Tibial artery (tissue), 4 donors: ENCODE data around the gene SLC2A4RG.
A peak's percentile ranks its signal among the peaks of the same experiment; 100 is the strongest.

ENCODE experiments used
- DNase-seq, 2 donors: peaks; one replicate each; pipeline ENCODE4 v3.0.0-alpha.2; 2019
- H3K27ac ChIP-seq, 2 donors: fragments of 200-600 bp; sonication (generic) in 1 of 2; 1 replicate in 1 of 2; 2 replicates in 1 of 2; pipeline ENCODE4 v1.5.1; 2018 to 2019; ENCODE audit warnings: mild to moderate bottlenecking in 1 of 2
- H3K27me3 ChIP-seq, 2 donors: fragments of 200-600 bp; sonication (generic) in 1 of 2; one replicate each; pipeline versions ENCODE4 v1.5.1 to v1.6.0; 2016 to 2019
- H3K36me3 ChIP-seq, 3 donors: fragments of 200-600 bp; sonication (generic) in 2 of 3; one replicate each; pipeline ENCODE4 v1.5.1; 2016 to 2019; ENCODE audit warnings: mild to moderate bottlenecking in 2 of 3
- H3K4me1 ChIP-seq, 4 donors: fragments of 200-600 bp; sonication (generic) in 2 of 4; 1 replicate in 3 of 4; 2 replicates in 1 of 4; pipeline ENCODE4 v1.5.1; 2016 to 2019
- H3K4me3 ChIP-seq, 2 donors: fragments of 200-600 bp; sonication (generic) in 1 of 2; 1 replicate in 1 of 2; 2 replicates in 1 of 2; pipeline ENCODE4 v1.5.1; 2018 to 2019; ENCODE audit warnings: mild to moderate bottlenecking in 2 of 2
- H3K9me3 ChIP-seq, 3 donors: fragments of 200-600 bp; sonication (generic) in 1 of 3; one replicate each; pipeline ENCODE4 v1.5.1; 2016 to 2019
- intact Hi-C: fragments of 100-400 bp; cut with DNase I; formaldehyde crosslinking; loops from one replicate; pipeline ENCODE4 v1.15.0; 2023; ENCODE audit warnings: low total_unique reads
- TF ChIP-seq, protein P1 (sequence below), 2 experiments: fragments of 200-600 bp in 1 of 2; fragments of 450-650 bp in 1 of 2; IDR thresholded peaks; one replicate each; pipeline ENCODE4 v1.5.1; 2017 to 2019; ENCODE audit warnings: antibody characterized with exemption in 2 of 2, mild to moderate bottlenecking in 1 of 2, moderate library complexity in 1 of 2

Gene SLC2A4RG

DNA sequence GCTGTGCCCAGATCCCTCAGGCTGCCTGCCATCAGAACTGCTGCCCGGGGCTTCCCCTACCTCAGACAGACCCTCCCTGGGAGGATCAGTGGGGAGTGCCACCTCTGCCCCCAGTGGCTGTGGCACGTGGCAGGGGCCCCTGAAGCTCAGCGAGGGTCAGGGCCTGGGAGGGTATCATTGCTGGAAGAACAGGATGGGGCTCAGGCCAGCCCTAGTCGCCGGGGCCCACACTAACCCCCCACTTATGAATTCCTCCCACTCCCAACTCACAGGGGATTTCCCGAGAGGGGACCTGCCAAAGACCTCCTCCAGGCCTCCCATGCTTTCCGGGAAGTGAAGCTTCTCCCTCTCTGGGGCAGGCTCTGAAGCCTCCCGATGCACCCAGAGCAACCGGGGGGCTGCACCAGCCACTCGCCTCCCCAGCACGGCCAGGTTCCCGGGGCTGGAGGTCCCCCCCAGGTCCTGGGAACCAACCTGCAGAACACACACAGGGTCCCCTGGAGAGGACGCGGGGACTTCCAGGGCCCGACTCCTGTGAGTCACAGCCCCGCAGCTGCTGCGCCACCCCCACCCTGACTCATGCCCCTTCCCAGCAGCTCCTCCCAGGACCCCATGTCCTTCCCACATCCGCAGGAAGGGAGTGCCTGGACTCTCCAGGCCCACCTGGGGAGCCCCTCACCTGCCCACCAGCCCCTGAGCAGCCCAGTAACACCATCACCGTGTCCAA, 40.7 kb upstream of the SLC2A4RG start:
- Histone ChIP-seq H3K4me3 (no peak overlapping the region), H3K27ac (peak overlapping the region; percentile 47 to 56)
- peak; percentile 64 to 83 for DNase-seq

DNA sequence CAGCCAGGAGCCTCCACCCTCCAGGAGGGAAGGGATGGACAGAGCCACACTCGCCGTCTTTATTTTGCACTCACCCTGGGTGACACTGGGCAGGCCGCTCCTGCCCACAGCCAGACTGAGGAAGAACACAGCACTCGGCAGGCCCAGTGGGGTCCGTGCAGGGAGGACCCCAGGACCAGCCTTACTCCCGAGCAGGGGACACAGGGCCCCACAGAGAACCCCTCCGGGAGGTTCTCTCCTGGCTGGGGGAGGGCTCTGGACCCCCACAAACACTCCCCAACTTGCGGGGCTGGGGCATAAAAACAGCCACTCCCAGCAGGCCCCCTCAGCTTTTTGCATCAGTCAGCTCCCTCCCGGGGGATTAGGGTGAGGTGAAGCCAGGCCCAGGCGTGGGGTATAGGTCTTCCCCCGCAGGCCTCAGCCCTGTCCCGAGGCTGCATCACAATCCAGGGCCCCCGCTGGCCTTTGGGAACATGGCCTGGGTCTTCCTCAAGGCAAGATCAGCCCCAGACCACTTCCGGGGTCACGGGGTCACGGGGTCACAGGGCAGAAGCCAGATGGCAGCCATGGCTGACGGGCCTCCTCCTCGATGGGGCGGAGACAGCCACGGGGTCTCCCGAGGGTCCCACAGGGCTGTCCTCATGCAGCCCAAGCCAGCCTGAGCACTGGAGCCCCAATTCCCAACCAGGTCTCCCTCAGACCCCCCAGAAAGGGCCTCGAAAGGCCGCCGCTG, 39.9 kb upstream of the SLC2A4RG start:
- intact Hi-C loops = no loop called here
- H3K4me3 ChIP-seq = no peak overlapping the region

More for the DNA sequence above, 40.7 kb upstream of the SLC2A4RG start:
- Histone ChIP-seq H3K27me3 (no peaks in the 10 kb centered on the region), H3K9me3 (no peaks in the 10 kb centered on the region), H3K36me3 (peaks cover 0 to 52% (median 51%) of the 10 kb centered on the region in 3 donors), H3K4me1 (peaks cover 0 to 43% (median 34%) of the 10 kb centered on the region in 4 donors)
- intact Hi-C loops = no loop called here
- TF ChIP-seq, protein P1, sequence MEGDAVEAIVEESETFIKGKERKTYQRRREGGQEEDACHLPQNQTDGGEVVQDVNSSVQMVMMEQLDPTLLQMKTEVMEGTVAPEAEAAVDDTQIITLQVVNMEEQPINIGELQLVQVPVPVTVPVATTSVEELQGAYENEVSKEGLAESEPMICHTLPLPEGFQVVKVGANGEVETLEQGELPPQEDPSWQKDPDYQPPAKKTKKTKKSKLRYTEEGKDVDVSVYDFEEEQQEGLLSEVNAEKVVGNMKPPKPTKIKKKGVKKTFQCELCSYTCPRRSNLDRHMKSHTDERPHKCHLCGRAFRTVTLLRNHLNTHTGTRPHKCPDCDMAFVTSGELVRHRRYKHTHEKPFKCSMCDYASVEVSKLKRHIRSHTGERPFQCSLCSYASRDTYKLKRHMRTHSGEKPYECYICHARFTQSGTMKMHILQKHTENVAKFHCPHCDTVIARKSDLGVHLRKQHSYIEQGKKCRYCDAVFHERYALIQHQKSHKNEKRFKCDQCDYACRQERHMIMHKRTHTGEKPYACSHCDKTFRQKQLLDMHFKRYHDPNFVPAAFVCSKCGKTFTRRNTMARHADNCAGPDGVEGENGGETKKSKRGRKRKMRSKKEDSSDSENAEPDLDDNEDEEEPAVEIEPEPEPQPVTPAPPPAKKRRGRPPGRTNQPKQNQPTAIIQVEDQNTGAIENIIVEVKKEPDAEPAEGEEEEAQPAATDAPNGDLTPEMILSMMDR (IDR thresholded peaks at IDR 0.05) = no peak

DNA sequence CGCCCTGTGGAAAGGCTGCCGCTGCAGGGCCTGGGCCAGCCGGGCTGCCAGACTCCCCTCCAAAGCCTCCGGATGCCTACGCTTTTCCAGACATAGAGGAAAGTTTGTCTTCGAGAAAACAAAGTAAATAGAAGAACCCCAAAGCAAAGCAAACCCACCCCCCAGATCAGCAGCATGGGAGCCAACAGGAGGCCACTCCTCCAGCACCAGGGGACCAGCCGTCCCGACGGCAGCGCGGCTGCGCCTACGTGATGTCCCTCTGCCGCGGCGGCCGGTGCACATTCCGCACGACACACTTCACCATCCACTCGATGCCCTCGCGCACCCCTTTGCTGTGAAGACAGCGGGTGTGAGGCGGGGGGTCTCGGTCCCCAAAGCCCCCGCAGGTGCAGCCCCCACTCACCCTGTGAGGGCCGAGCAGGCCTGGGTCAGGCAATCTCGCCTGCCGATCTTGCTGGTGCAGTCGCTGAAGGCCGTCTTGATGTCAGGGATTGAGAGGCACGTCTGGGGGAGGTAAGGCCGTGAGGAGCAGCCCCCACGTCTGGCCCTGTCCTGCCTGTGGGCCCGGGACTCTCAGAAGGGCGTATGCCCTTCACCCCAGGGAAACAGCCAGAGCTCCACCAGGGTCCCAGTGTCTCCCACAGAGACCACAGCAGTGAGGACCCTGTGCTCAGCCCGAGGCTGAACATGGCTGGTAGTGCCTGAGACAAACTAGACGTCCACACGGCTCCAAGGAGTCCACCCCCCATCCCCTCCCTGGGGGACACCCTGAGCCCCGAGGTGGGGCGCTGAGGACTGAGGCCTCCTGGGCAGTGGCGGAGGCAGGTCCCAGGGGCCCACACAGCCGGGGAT, 39.2 kb upstream of the SLC2A4RG start:
- intact Hi-C loops = no loop called here
- Histone ChIP-seq H3K27me3 (no peaks in the 10 kb centered on the region), H3K27ac (no peak overlapping the region)

More for the DNA sequence above, 39.9 kb upstream of the SLC2A4RG start:
- peak overlapping the region; percentile 47 to 56 for H3K27ac ChIP-seq
- H3K36me3 ChIP-seq = peaks cover 0 to 52% (median 49%) of the 10 kb centered on the region in 3 donors
- DNase-seq = peak in 1 of 2 donors; percentile 67
- H3K27me3 ChIP-seq = no peaks in the 10 kb centered on the region
- H3K9me3 ChIP-seq = no peaks in the 10 kb centered on the region
- TF ChIP-seq, protein P1 (IDR thresholded peaks at IDR 0.05) = no peak
- peaks cover 0 to 43% (median 34%) of the 10 kb centered on the region in 4 donors for H3K4me1 ChIP-seq

DNA sequence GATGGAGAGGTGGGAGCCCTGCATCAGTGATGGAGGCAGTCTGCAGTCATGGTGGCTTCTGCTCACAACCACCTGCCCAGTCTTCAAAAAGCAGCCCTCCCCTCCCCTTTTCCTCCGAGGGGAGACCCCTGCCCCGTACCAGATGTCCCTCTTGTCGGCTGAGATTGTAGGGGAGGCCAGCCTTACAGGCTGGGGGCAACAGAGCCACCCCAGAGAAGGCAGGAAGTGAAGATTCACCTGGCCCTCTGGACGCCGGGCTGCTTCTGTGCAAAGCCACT, 38.6 kb upstream of the SLC2A4RG start:
- H3K4me3 ChIP-seq = no peak overlapping the region
- intact Hi-C loops = no loop called here
- no peak for DNase-seq
- no peak overlapping the region for H3K27ac ChIP-seq
- H3K27me3 ChIP-seq = no peaks in the 10 kb centered on the region
- H3K9me3 ChIP-seq = no peaks in the 10 kb centered on the region
- H3K36me3 ChIP-seq = peaks cover 11 to 56% (median 46%) of the 10 kb centered on the region in 3 donors
- peaks cover 0 to 43% (median 35%) of the 10 kb centered on the region in 4 donors for H3K4me1 ChIP-seq
- TF ChIP-seq, protein P1 (IDR thresholded peaks at IDR 0.05) = no peak

More for the DNA sequence above, 39.2 kb upstream of the SLC2A4RG start:
- Histone ChIP-seq H3K4me1 (peaks cover 0 to 41% (median 34%) of the 10 kb centered on the region in 4 donors), H3K4me3 (no peak overlapping the region), H3K36me3 (peaks cover 5 to 52% (median 46%) of the 10 kb centered on the region in 3 donors), H3K9me3 (no peaks in the 10 kb centered on the region)
- TF ChIP-seq, protein P1 (IDR thresholded peaks at IDR 0.05) = no peak
- peak in 1 of 2 donors; percentile 64 for DNase-seq

DNA sequence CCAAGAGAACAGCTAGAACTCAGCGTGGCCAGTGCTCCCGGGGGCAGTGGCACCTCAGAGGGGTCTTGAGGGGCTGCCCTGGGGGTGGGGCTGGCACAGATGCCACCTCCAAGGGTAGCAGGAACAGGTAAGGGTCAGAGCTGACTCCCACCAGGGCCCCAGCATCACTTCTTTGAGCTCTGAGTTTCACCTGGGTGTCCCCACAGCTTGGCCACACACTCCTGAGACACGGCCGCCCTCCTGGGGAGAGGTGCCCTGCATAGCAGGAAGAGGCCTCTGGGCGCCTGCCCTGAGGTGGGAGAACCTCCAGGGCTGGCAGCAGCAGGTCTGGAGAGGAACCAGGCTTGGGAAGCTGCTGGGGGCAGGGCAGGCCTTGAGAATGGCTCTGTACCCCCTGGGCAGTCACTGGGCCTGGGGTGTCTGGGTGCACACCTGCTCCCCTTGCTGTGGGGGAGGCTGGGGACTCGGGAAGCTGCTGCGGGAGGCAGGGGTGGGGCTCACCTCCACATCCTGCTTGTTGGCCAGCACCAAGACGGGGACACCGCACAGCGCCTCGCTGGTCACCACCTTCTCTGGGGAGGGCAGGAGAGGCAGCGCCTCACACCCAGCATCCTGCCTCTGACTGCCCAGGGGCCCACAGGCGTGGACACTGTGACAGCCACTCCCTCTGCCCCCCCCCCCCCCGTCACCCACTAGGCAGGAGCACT, 38.1 kb upstream of the SLC2A4RG start:
- no peak overlapping the region for H3K4me3 ChIP-seq
- peaks cover 0 to 43% (median 37%) of the 10 kb centered on the region in 4 donors for H3K4me1 ChIP-seq
- H3K27ac ChIP-seq = no peak overlapping the region
- no peaks in the 10 kb centered on the region for H3K9me3 ChIP-seq
- peak in 1 of 2 donors; percentile 62 for DNase-seq
- TF ChIP-seq, protein P1 (IDR thresholded peaks at IDR 0.05) = no peak
- intact Hi-C loops = no loop called here
- no peaks in the 10 kb centered on the region for H3K27me3 ChIP-seq
- peaks cover 11 to 60% (median 50%) of the 10 kb centered on the region in 3 donors for H3K36me3 ChIP-seq
